SH-SY5Y (cell line): ENCODE results near the gene LRRC39.

Experiments used
- GATA2 ChIP-seq: IDR thresholded peaks from 2 replicates; pipeline ENCODE4 v1.6.1; 2011; ENCODE audit warnings: mild to moderate bottlenecking, low read depth, low read length
- GATA3 ChIP-seq: IDR thresholded peaks from 2 replicates; pipeline ENCODE4 v1.6.1; 2011; ENCODE audit warnings: low read depth, mild to moderate bottlenecking, low read length, moderate library complexity

GRCh38 chr1:100162881-100163280, 15.2 kb downstream of the LRRC39 start:
- TF ChIP-seq GATA2: no peak
- no peak for TF ChIP-seq GATA3
